Mesendoderm (in vitro differentiated cells): ENCODE results near the gene SETD3.

Experiments used
- DNase-seq: peaks from one replicate; pipeline ENCODE4 v3.0.0; 2013
- H2AK5ac ChIP-seq: 2 replicates; pipeline ENCODE4 v1.6.1; 2013; ENCODE audit warnings: low read length, inconsistent platforms
- H2BK120ac ChIP-seq: 2 replicates; pipeline ENCODE4 v1.6.1; 2013; ENCODE audit warnings: low read depth, mild to moderate bottlenecking, low read length, moderate library complexity, mixed read lengths
- H2BK15ac ChIP-seq: replicated peaks from 2 replicates; pipeline ENCODE4 v1.6.1; 2013; ENCODE audit warnings: low read depth, mild to moderate bottlenecking, moderate library complexity
- H2BK5ac ChIP-seq: 2 replicates; pipeline ENCODE4 v1.6.1; 2013; ENCODE audit warnings: low read length, inconsistent platforms
- H3K18ac ChIP-seq: 2 replicates; pipeline ENCODE4 v1.6.1; 2013; ENCODE audit warnings: mild to moderate bottlenecking, low read length, mixed read lengths
- H3K23ac ChIP-seq: one replicate; pipeline ENCODE4 v1.6.1; 2013; ENCODE audit warnings: low read length
- H3K27ac ChIP-seq: 2 replicates; pipeline ENCODE4 v1.5.1; 2013; ENCODE audit warnings: low read depth, mild to moderate bottlenecking, inconsistent platforms, low read length, moderate library complexity
- H3K27me3 ChIP-seq: 2 replicates; pipeline ENCODE4 v1.6.1; 2013; ENCODE audit warnings: low read length, control low read depth, mild to moderate bottlenecking, inconsistent platforms; ENCODE audit not compliant: insufficient read depth, poor library complexity
- H3K36me3 ChIP-seq: 2 replicates; pipeline ENCODE4 v1.6.1; 2013; ENCODE audit warnings: low read length, inconsistent platforms; ENCODE audit not compliant: control insufficient read depth, insufficient read depth
- H3K4ac ChIP-seq: one replicate; pipeline ENCODE4 v1.6.1; 2013; ENCODE audit warnings: low read depth, mild to moderate bottlenecking, low read length, moderate library complexity
- H3K4me1 ChIP-seq: 2 replicates; pipeline ENCODE4 v1.6.1; 2013; ENCODE audit warnings: low read depth, low read length, inconsistent platforms; ENCODE audit not compliant: control insufficient read depth
- H3K4me2 ChIP-seq: 2 replicates; pipeline ENCODE4 v1.6.1; 2013; ENCODE audit warnings: low read length
- H3K4me3 ChIP-seq: 2 replicates; pipeline ENCODE4 v1.5.1; 2013; ENCODE audit warnings: mild to moderate bottlenecking, low read length
- H3K56ac ChIP-seq: one replicate; pipeline ENCODE4 v1.6.1; 2013; ENCODE audit warnings: low read length
- H3K79me1 ChIP-seq: 2 replicates; pipeline ENCODE4 v1.6.1; 2013; ENCODE audit warnings: low read length, inconsistent platforms
- H3K79me2 ChIP-seq: 2 replicates; pipeline ENCODE4 v1.6.1; 2013; ENCODE audit warnings: mild to moderate bottlenecking, low read length; ENCODE audit not compliant: control insufficient read depth, insufficient read depth
- H3K9ac ChIP-seq: 2 replicates; pipeline ENCODE4 v1.6.1; 2013; ENCODE audit warnings: low read length, inconsistent platforms
- H4K5ac ChIP-seq: one replicate; pipeline ENCODE4 v1.6.1; 2013; ENCODE audit warnings: low read length
- H4K8ac ChIP-seq: one replicate; pipeline ENCODE4 v1.6.1; 2013; ENCODE audit warnings: low read depth, mild to moderate bottlenecking, control low read depth, low read length, moderate library complexity
- WGBS: extraction: QIAGEN DNeasy Blood & Tissue Kit; methylation state at CpG from one replicate; pipeline ENCODE4 v1.1.7; 2013; ENCODE audit warnings: low lambda C conversion rate, missing lambda C conversion rate; ENCODE audit not compliant: insufficient coverage; ENCODE audit errors: extremely low coverage; 5-methylcytosine and 5-hydroxymethylcytosine counted together

SETD3 gene

DNA sequence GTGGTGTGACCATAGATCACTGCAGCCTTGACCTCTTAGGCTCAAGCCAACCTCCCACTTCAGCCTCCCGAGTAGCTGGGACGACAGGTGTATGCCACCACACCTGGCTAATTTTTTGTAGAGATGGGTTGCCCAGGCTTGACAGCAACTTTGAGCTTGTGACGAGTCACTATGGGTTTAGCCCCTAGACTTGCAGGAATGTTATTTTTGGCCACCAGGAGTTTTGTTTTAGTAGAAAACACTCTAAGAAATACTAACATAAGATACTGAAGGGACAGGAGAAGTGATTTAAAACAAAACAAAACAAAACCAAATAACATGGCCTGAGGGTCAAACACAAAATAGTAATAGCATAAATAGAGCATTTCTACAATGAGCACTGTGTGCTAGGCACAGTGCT is 26.4 kb downstream of the SETD3 start:
- H3K27me3 ChIP-seq: no peaks in the 10 kb centered on the region
- WGBS: no CpG with 5 or more reads among the region's 3 CpGs
- no peak overlapping the region for H2BK120ac ChIP-seq
- no peak overlapping the region for H2AK5ac ChIP-seq
- H3K9ac ChIP-seq: no peak overlapping the region
- no peak overlapping the region for H4K5ac ChIP-seq
- peaks cover 4% of the 10 kb centered on the region for H3K36me3 ChIP-seq
- no peak overlapping the region for H4K8ac ChIP-seq
- H2BK5ac ChIP-seq: no peak overlapping the region
- no peak overlapping the region for H3K18ac ChIP-seq
- no peak for DNase-seq
- H3K23ac ChIP-seq: no peak overlapping the region
- no peak overlapping the region for H3K4me2 ChIP-seq
- H2BK15ac ChIP-seq: no peak overlapping the region
- no peak overlapping the region for H3K4me3 ChIP-seq
- H3K56ac ChIP-seq: no peak overlapping the region
- no peak overlapping the region for H3K27ac ChIP-seq
- no peaks in the 10 kb centered on the region for H3K79me2 ChIP-seq
- H3K4ac ChIP-seq: no peak overlapping the region
- H3K79me1 ChIP-seq: peaks cover 3% of the 10 kb centered on the region
- no peaks in the 10 kb centered on the region for H3K4me1 ChIP-seq

DNA sequence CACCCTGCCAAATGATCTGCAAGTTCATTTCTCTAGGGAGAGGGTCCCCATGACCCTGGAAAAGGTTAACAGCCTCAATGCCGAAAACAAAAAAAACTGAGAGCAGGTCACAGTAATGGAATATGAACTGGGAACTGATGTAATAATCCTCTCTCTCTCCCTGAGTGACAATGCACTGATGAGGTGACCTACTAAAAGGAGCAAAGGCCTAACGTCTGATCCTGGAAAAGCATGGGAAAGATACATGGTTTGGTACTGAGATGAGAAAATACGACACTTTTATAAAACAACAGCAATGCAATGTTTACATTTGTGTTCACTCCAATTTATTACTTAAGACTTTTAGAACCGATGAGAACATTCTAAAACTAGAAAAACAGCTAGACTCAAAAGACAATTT is 27.7 kb downstream of the SETD3 start:
- H4K8ac ChIP-seq: no peak overlapping the region
- H3K4me1 ChIP-seq: no peaks in the 10 kb centered on the region
- H3K79me1 ChIP-seq: peaks cover 6% of the 10 kb centered on the region
- H3K27me3 ChIP-seq: no peaks in the 10 kb centered on the region
- no peak overlapping the region for H4K5ac ChIP-seq
- no peak overlapping the region for H3K9ac ChIP-seq
- H2BK15ac ChIP-seq: no peak overlapping the region
- no peak for DNase-seq
- no peak overlapping the region for H3K27ac ChIP-seq
- no peak overlapping the region for H2BK120ac ChIP-seq
- no CpG with 5 or more reads among the region's 4 CpGs for WGBS
- H3K79me2 ChIP-seq: no peaks in the 10 kb centered on the region
- no peak overlapping the region for H3K4me2 ChIP-seq
- H3K4ac ChIP-seq: no peak overlapping the region
- H3K23ac ChIP-seq: no peak overlapping the region
- no peak overlapping the region for H3K56ac ChIP-seq
- no peak overlapping the region for H3K4me3 ChIP-seq
- H2BK5ac ChIP-seq: no peak overlapping the region
- no peak overlapping the region for H3K18ac ChIP-seq
- H2AK5ac ChIP-seq: no peak overlapping the region
- H3K36me3 ChIP-seq: peaks cover 6% of the 10 kb centered on the region

DNA sequence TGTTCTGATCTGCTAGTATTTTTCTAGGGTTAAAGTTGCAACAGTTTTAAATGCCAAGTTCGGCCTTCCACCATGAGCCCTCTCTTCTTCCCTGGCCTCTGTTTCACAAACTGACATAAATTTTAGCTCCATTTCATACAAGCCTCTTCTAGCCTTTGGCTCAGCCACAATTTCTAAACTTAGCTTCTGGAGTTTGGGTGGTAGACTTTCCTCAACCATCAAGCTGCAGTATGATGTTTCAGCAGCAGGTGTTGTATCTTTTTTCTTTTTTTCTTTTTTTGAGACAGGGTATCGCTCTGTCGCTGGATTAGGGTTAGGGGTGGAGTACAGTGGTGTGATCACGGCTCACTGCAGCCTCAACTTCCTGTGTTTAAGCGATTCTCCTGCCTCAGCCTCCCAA is 29.4 kb downstream of the SETD3 start:
- Histone ChIP-seq H3K18ac (no peak overlapping the region), H3K4me3 (no peak overlapping the region), H3K79me1 (peaks cover 6% of the 10 kb centered on the region), H3K79me2 (no peaks in the 10 kb centered on the region), H2BK5ac (no peak overlapping the region), H3K4me1 (no peaks in the 10 kb centered on the region), H3K27ac (no peak overlapping the region), H4K8ac (no peak overlapping the region), H3K36me3 (peaks cover 4% of the 10 kb centered on the region), H2AK5ac (no peak overlapping the region), H3K23ac (no peak overlapping the region), H3K4ac (no peak overlapping the region), H3K9ac (no peak overlapping the region), H3K56ac (no peak overlapping the region), H3K27me3 (no peaks in the 10 kb centered on the region), H2BK120ac (no peak overlapping the region), H2BK15ac (no peak overlapping the region), H3K4me2 (no peak overlapping the region), H4K5ac (no peak overlapping the region)
- DNase-seq: no peak
- no CpG with 5 or more reads among the region's 5 CpGs for WGBS

DNA sequence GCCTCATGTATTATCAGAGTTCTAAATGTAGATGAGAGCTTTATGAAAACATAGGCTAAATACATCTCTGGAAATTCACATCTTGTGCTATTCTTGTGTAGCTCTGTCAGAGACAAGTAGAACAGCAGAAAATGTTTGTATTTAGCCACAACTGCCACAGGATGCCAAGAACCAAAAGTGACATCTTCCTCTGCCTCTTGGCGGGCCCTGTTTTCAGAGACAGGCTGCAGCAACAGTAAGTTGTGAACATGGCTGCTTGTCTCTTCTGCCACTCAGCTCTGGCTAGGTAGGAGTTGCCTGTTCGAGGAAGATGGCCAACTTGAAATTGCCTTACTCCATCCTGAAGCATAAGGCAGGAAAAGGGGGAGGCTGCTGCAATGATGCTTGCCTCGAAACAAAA is 30.4 kb downstream of the SETD3 start:
- no peak overlapping the region for H3K4me3 ChIP-seq
- H2BK5ac ChIP-seq: no peak overlapping the region
- peaks cover 6% of the 10 kb centered on the region for H3K79me1 ChIP-seq
- H2BK120ac ChIP-seq: no peak overlapping the region
- no CpG with 5 or more reads among the region's 3 CpGs for WGBS
- H3K4me2 ChIP-seq: no peak overlapping the region
- H3K36me3 ChIP-seq: peaks cover 4% of the 10 kb centered on the region
- no peak overlapping the region for H3K4ac ChIP-seq
- H3K27me3 ChIP-seq: no peaks in the 10 kb centered on the region
- no peak overlapping the region for H3K9ac ChIP-seq
- H3K23ac ChIP-seq: no peak overlapping the region
- H3K18ac ChIP-seq: no peak overlapping the region
- no peak overlapping the region for H3K56ac ChIP-seq
- no peak overlapping the region for H3K27ac ChIP-seq
- no peak overlapping the region for H4K5ac ChIP-seq
- no peak overlapping the region for H2AK5ac ChIP-seq
- no peak for DNase-seq
- H3K79me2 ChIP-seq: no peaks in the 10 kb centered on the region
- H2BK15ac ChIP-seq: no peak overlapping the region
- no peaks in the 10 kb centered on the region for H3K4me1 ChIP-seq
- H4K8ac ChIP-seq: no peak overlapping the region

DNA sequence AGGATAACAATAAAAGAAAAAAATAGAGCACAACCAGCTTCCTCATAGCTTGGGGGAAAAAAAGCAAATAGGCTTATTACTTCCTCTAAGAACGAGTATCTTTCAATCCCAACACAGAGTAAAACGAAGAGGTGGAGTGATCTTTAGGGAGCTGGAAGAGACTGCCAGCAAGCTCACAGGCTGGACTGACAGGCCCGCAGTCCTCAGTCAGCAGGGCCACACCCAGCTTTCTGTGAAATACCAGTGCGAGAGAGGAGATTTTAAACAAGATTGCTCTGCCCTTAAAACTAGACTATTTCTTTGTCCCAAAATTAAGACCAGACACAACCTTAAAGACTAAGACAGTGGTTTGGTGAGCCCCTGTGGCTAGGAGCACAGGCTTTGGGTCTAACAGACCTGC is 32.9 kb downstream of the SETD3 start:
- no peak overlapping the region for H2BK120ac ChIP-seq
- no peak overlapping the region for H3K18ac ChIP-seq
- no peak overlapping the region for H4K5ac ChIP-seq
- peaks cover 2% of the 10 kb centered on the region for H3K79me1 ChIP-seq
- no peak overlapping the region for H4K8ac ChIP-seq
- H3K9ac ChIP-seq: no peak overlapping the region
- no peak overlapping the region for H3K56ac ChIP-seq
- H3K4me1 ChIP-seq: no peaks in the 10 kb centered on the region
- H3K79me2 ChIP-seq: no peaks in the 10 kb centered on the region
- no peak overlapping the region for H3K23ac ChIP-seq
- peaks cover 4% of the 10 kb centered on the region for H3K36me3 ChIP-seq
- no peak overlapping the region for H3K27ac ChIP-seq
- no peaks in the 10 kb centered on the region for H3K27me3 ChIP-seq
- H3K4ac ChIP-seq: no peak overlapping the region
- H3K4me3 ChIP-seq: no peak overlapping the region
- no peak for DNase-seq
- H2BK15ac ChIP-seq: no peak overlapping the region
- H2BK5ac ChIP-seq: no peak overlapping the region
- H3K4me2 ChIP-seq: no peak overlapping the region
- no CpG with 5 or more reads among the region's 4 CpGs for WGBS
- no peak overlapping the region for H2AK5ac ChIP-seq

DNA sequence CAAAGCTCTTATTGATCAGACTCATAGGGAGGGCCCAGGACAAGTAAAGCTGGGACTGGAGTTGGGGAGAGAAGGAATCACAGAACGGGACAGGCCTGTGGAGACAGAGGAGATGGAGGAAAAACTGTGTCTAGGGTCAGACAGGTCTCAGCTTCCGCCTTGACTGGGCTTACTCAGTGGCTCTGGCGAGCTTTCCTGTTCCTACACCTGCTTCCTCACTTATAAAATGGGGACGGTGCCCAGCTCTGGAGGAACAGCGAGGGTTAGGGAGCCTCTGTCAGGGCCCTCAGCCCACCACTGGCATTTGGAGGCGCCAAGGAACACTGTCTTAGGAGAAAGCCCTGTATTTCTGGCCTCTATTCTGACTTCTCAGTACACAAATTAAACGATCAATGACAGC is 34.7 kb downstream of the SETD3 start:
- peaks cover 4% of the 10 kb centered on the region for H3K36me3 ChIP-seq
- no peak overlapping the region for H3K56ac ChIP-seq

More for the DNA sequence above, 34.7 kb downstream of the SETD3 start:
- Histone ChIP-seq H3K27ac (no peak overlapping the region), H3K79me1 (peaks cover 7% of the 10 kb centered on the region), H2AK5ac (no peak overlapping the region), H2BK120ac (no peak overlapping the region), H3K23ac (no peak overlapping the region), H2BK15ac (no peak overlapping the region), H4K5ac (no peak overlapping the region), H2BK5ac (no peak overlapping the region), H3K4me3 (no peak overlapping the region), H3K79me2 (no peaks in the 10 kb centered on the region), H3K4me2 (no peak overlapping the region), H3K9ac (no peak overlapping the region), H3K18ac (no peak overlapping the region), H3K4ac (no peak overlapping the region), H4K8ac (no peak overlapping the region), H3K4me1 (no peaks in the 10 kb centered on the region), H3K27me3 (no peaks in the 10 kb centered on the region)
- no CpG with 5 or more reads among the region's 7 CpGs for WGBS
- no peak for DNase-seq
